Measurements from ENCODE around the gene ROR1.

Gene ROR1

DNA sequence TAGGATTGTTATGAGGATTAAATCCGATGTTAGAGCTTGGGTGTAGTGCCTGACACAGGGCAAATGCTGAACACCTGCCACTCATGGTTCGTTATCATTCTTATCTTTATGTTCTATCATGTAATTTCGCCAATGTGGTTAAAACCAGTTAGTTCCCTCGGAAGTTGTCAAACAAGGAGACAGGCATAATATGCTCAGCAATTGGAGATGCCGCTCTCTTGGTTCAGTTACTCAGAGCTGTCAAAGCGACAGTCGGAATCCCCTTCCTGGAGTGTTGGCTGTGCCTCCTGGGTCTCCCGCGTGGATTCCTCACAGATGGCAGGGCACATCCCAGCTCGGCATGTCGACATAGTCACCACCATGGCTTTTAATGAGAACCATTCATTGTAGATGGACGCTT, 192.2 kb downstream of the ROR1 start:
- no peaks in the 10 kb centered on the region for H3K9me3 Mint-ChIP-seq
- TF ChIP-seq, protein P1, sequence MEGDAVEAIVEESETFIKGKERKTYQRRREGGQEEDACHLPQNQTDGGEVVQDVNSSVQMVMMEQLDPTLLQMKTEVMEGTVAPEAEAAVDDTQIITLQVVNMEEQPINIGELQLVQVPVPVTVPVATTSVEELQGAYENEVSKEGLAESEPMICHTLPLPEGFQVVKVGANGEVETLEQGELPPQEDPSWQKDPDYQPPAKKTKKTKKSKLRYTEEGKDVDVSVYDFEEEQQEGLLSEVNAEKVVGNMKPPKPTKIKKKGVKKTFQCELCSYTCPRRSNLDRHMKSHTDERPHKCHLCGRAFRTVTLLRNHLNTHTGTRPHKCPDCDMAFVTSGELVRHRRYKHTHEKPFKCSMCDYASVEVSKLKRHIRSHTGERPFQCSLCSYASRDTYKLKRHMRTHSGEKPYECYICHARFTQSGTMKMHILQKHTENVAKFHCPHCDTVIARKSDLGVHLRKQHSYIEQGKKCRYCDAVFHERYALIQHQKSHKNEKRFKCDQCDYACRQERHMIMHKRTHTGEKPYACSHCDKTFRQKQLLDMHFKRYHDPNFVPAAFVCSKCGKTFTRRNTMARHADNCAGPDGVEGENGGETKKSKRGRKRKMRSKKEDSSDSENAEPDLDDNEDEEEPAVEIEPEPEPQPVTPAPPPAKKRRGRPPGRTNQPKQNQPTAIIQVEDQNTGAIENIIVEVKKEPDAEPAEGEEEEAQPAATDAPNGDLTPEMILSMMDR (IDR thresholded peaks at IDR 0.05; ENCODE audit: unreplicated experiment in 3 of 3), result no peak
- peaks cover 20% of the 10 kb centered on the region for H3K36me3 Mint-ChIP-seq (ENCODE audit: low read depth)
- H3K4me3 Mint-ChIP-seq, result no peak overlapping the region
- peaks cover 3% of the 10 kb centered on the region for H3K27me3 Mint-ChIP-seq (ENCODE audit: low read depth)
- peaks cover 38% of the 10 kb centered on the region for H3K4me1 Mint-ChIP-seq
- H3K27ac Mint-ChIP-seq, result no peak overlapping the region

DNA sequence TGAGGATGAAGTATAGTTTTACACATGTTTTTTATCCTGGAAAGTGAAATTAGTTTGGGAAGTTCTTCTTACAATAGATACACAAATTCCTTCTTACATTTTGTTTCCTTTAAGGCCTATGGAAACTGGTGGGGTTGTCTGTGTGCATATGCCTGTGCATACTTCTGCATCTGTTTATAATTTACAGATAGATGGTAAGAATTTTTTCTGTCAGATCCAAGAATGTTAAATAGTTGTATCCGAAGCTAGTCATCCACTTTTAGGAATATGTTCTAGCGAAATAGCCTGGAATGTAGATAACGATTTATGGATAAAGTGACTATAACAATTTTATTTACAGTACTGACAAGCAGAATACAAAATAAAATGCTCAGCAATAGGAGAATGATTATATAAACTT, 194.1 kb downstream of the ROR1 start:
- peaks cover 49% of the 10 kb centered on the region for H3K4me1 Mint-ChIP-seq
- H3K4me3 Mint-ChIP-seq, result no peak overlapping the region
- peaks cover 3% of the 10 kb centered on the region for H3K27me3 Mint-ChIP-seq (ENCODE audit: low read depth)
- H3K36me3 Mint-ChIP-seq (ENCODE audit: low read depth), result peaks cover 15% of the 10 kb centered on the region
- H3K9me3 Mint-ChIP-seq, result no peaks in the 10 kb centered on the region
- TF ChIP-seq, protein P1 (IDR thresholded peaks at IDR 0.05; ENCODE audit: unreplicated experiment in 3 of 3), result no peak
- peak overlapping the region; percentile 8 to 58 (median 54) for H3K27ac Mint-ChIP-seq

DNA sequence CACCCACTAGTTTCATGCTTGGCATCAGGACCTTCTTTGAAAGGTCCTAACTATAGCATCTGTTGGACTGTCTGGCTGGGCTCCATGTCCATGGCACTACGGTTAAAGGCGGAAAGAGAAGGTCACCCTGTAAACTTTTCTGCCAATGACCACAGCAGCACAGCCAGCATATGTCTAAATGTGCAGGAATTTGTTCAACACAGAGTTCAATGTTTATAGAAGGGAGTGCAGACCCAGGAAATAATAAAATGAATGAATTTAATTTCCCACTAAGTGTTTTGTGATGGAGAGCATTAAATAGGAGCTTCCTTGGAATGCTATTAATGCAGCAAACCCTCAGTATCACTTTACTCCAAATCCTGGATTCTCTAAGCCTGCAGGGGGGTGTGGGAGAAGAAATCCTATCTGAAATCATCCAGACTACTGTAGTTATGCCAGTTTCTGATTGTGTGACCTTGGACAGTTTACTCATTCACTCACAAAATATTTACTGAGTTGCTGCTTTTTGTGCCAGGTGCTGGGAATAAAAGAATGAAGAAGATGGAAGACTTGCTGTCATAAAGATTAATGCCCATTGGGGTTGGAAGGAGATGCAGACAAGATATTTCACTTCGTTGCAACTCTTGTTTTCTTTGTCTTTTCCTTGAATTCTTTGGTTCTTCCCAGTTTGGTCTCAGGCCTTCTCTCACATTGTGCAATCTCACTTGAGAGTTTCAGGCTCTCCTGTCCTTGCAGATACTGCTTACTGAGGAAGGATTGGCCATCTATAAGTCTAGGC, 195.0 kb downstream of the ROR1 start:
- H3K36me3 Mint-ChIP-seq (ENCODE audit: low read depth), result peaks cover 15% of the 10 kb centered on the region
- H3K4me3 Mint-ChIP-seq, result no peak overlapping the region
- H3K27ac Mint-ChIP-seq, result peak overlapping the region; percentile 28 to 65 (median 30)
- peaks cover 57% of the 10 kb centered on the region for H3K4me1 Mint-ChIP-seq
- H3K27me3 Mint-ChIP-seq (ENCODE audit: low read depth), result peaks cover 3% of the 10 kb centered on the region
- no peaks in the 10 kb centered on the region for H3K9me3 Mint-ChIP-seq
- TF ChIP-seq, protein P1 (IDR thresholded peaks at IDR 0.05; ENCODE audit: unreplicated experiment in 3 of 3), result no peak

DNA sequence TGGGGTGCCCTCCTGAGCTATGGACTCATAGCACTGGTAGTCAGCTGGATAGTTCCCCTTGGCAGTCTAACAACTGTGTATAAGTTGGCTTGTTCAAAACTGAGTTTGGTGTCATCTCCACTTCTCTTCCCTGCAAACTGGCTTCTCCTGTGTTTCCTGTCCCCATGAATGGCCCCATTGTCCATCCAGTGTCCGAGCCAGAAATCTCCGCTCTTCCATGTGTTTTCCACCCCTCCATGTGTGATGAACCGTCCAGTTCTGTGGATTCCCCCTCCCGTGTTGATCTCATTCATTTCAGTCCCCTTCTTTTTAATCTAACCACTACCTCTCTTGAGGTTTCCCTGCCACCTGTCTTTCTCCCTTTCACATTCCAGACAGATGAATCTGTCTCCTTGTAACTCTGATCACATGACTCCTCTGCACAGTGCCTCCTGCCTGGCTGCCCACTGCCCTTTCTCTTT, 195.7 kb downstream of the ROR1 start:
- Mint-ChIP-seq H3K27ac (peak overlapping the region; percentile 25 to 65 (median 30)), H3K4me3 (no peak overlapping the region), H3K27me3 (ENCODE audit: low read depth) (peaks cover 3% of the 10 kb centered on the region), H3K4me1 (peaks cover 57% of the 10 kb centered on the region), H3K36me3 (ENCODE audit: low read depth) (peaks cover 15% of the 10 kb centered on the region), H3K9me3 (no peaks in the 10 kb centered on the region)
- TF ChIP-seq, protein P1 (IDR thresholded peaks at IDR 0.05; ENCODE audit: unreplicated experiment in 3 of 3), result no peak

DNA sequence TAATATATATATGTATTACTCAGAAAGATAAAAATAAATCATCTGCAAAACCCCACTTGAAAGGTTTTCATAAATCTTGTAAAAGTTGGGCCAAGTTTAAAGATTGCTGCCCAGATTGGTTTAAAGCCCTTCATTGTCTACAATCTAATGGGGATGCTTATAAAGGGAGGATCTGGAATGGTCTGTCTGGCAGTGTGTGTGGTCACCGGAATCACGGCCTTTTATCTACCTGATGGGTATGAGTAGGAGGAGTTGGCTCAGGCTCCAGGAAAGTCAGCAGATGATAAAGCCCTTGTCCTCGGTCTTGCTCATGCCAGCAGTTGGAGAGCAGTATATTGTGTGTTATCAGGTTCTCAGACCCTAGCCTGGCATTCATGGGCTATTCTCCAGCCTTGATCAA, 197.7 kb downstream of the ROR1 start:
- Mint-ChIP-seq H3K4me1 (peaks cover 63% of the 10 kb centered on the region), H3K4me3 (no peak overlapping the region), H3K27ac (peak overlapping the region in 2 of 3 experiments; percentile 56 to 69), H3K9me3 (no peaks in the 10 kb centered on the region), H3K27me3 (ENCODE audit: low read depth) (peaks cover 3% of the 10 kb centered on the region), H3K36me3 (ENCODE audit: low read depth) (peaks cover 15% of the 10 kb centered on the region)
- TF ChIP-seq, protein P1 (IDR thresholded peaks at IDR 0.05; ENCODE audit: unreplicated experiment in 3 of 3), result no peak

DNA sequence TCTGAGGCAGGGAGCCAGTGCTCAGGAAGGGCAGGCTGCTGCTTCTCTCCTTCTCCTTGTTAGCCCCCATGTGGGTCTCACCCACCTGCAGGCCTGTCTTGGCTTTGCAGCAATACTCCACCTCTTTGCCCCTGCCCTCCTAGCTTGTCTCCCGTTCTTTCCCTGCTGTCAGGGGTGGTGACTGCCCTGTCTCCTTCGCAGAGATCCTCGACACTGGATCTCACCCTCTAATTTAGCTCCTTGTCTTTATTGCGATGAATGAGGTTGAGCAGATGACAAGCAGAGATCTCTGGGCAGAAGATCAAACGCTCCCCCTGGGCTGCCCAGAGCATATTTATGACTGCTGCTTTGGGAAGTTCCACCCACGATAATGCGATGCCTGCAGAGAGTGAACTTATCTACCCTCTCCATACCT, 199.2 kb downstream of the ROR1 start:
- peaks cover 3% of the 10 kb centered on the region for H3K27me3 Mint-ChIP-seq (ENCODE audit: low read depth)
- no peaks in the 10 kb centered on the region for H3K9me3 Mint-ChIP-seq
- peak overlapping the region; percentile 50 to 73 (median 64) for H3K27ac Mint-ChIP-seq
- TF ChIP-seq, protein P1 (IDR thresholded peaks at IDR 0.05; ENCODE audit: unreplicated experiment in 3 of 3), result no peak
- H3K4me3 Mint-ChIP-seq, result no peak overlapping the region
- peaks cover 15% of the 10 kb centered on the region for H3K36me3 Mint-ChIP-seq (ENCODE audit: low read depth)
- H3K4me1 Mint-ChIP-seq, result peaks cover 53% of the 10 kb centered on the region
